Measurements from ENCODE around the gene GBX1.

Gene GBX1

DNA sequence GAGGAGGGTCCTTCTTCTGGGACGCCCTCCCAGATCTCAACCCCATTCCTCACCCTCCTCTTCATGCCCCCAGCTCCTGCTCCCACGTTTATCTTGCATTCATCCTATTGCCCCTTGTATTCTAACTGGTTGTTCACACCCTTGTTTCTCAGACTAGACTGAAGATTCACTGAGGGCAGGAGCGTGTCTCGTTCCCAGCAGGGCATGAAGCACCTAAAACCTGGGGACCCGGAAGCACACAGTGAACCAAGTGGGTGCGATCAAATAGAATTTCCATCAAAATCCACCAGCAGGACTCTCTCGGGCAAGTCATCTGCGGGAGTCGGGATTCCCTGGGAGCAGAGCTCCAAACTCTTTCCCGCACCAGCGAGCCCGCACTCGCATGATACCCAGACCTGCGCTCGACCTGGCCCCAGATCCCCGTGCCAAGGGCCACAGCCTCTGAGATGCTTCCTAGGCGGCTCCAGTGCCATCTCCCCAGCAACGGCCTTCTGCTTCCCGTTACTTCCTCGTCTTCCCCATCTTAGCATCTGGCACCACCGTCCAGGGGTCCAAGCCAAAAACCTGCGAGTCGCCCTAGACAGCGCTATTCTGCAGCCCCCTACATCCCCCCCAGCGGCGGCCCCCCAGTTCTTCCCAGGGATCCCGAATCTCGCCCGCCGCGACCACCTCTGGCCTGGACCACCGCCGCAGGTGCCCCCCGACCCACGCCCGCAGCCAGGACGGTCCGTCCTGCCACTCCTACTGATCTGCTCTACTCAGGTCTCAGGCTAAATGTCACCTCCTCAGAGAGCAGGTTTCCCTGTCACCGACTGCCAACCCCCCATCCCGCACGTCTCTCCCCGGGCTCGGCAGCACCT is 6.1 kb upstream of the GBX1 start:
- no peak for DNase-seq (ENCODE audit: low read depth in 2 of 2)

DNA sequence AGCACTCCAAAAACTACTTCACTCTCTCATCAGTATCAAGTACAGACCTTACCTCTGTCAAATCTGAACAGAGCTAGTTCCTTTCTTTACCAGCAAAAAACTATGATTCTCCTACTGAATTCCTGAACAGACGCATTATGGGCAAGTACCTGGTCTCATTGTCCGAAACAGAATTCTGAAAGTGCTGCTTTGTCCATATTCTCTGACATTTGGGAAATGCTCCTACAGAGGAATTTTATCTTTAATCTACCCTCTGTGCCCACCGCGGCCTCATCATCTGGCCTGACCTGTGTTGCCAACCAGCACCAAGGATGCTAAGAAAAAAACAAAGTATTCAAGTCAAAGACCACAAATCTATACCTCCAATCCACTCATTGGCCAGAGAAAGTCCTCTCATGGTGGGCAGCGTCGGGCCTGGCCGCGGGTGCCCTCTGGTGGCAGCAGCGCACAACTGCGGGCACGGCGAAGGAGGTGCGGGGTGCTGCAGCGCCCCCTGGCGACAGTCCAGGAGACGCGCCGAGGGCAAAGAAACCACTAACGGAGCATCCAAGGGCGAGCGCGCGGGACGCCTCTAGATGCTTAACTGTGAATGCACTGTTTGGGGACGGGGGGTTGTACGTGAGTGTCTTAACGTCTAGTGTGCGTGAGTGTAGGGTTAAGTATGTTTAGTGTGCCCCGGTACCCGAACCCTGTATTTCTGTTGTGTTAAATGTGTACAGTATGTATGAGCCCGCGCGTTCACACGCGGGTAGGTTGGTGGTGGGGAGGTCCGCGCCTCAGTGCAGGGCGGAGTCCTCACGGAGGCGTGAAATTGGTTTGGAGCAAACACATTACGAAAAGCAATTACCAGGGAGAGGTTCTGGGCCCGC is 5.0 kb upstream of the GBX1 start:
- peak; percentile 23 to 32 for DNase-seq (ENCODE audit: low read depth in 2 of 2)

DNA sequence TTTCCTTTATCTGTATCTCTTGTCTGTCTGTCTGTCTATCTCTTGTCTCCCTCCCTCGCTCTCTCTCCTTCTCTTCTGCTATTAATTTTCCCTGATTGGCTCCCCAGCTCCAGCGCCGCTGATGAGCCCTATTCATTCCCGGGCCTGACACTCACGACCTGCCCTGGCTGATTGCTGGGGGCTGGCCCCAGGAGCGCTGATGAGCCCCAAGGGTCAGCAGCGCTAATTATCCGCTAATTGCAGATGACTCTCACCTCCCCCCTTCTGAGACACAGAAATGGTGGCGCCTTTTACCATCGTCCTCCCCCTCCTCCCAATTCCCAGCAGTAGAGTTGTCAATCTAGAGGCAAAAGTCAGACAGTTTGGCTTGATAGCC is 1.3 kb upstream of the GBX1 start:
- no peak for DNase-seq (ENCODE audit: low read depth in 2 of 2)

DNA sequence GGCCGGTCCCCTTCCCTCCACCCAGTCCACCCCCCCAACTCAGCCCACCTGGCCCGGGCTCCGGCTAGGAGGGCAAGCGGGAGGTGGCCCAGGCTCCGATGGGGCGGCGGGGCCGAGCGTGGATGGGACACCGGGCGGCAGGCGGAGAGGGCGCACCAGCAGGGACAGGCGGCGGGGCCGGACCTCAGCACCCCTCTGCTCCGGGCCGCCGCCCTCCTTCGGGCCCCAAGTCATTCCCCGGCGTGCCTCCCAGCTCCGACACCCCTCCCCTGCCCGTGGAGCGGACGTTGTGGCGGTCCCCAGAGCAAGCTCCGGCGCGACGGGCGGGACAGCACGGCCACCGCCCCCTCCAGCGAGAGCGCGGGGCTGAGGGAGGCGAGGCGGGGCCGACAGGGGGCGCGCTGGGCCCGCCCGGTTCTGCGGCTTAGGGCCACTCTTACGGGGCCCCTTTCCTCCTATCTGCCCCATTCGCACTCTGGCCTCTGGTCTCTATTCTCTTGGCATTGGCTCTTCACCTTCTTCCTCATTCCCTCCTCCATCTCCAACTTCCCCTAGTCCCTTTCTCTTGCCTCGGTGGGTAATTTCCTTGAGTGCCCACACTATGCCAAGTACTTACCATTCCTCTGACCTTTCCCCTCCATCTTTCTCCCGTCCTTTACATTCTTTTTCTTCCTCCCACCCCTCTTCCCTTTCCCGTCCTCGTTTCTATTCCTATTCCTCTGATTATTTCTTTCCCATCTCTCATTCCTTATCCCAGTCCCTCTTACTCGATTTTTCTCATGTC is 701 bp upstream of the GBX1 start:
- DNase-seq (ENCODE audit: low read depth in 2 of 2) = no peak

DNA sequence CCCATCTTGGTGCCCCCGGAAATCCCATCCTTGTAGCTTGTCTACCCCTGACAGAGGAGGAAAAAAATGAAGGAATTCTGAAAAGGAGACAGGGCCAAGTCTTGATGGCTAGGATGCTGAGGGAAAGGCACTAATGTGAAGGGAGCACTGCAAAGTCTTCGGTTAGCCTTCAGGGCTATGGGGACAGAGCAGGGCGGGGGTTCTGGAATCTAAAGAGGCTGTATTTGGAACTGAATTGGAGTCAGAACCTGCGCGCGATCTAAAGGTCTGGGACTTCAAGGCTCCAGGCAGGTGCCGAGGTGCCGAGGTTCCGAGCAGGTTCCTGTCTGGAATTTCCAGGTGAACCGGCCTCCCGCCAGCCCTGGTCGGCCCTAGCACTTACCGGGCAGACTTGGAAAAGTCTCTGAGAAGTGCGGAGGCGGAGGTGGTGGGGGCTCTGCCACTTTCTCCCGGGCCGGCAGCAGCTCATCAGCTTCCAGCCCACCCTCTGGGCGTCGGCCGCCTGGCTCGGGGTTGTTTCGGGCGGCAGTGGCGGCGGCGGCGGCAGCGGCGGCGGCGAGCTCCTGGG is 781 bp downstream of the GBX1 start:
- no peak for DNase-seq (ENCODE audit: low read depth in 2 of 2)

DNA sequence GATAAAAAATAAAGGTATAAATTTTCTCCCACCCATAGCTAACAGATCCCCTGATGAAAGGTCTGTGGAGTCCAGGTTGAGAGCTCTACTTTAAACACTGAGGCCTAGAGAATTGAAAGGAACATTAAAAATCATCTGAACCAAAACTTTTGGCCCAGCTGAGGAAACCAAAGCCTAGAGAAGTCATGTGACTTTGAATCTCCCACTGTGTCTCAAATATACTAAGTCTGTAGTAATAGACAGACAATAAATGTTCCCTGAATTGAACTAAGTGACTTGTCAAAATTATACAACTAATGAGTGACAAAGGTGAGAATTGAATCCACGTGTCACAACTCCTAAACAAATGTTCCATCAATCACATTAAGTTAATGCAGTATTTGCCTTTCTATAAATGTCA is 5.7 kb downstream of the GBX1 start:
- no peak for DNase-seq (ENCODE audit: low read depth in 2 of 2)

DNA sequence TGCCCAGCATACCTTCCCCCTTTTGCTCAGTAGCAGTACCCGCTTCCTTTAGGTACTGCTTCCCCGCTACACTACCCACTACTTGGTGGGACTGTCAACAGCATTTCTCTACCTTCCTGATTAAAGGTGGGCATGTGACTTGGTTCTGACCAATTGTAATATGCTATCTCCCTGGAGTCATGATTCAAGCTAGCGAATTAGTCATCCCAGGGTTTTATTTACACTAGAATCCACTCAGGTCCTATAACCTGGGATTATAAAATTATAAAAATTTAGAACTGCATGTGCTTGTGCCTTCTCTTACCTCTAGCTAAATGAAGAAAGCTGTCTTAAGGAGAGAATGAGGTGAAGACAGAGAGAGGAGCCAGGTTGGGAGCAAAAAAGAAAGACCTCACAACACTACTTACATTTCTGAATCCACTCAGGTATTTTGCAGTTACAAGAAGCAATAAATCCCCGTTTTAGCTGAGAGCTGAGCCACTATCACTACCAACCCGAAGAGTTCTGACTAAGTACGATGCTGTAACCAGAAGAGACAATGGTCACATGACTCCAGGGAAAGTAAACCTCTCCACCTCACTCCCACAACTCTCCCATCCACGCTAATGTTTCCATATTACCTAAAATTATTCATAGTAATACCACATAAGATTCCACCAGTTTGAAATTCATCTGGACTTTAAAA is 9.7 kb downstream of the GBX1 start:
- DNase-seq (ENCODE audit: low read depth in 2 of 2) = no peak

DNA sequence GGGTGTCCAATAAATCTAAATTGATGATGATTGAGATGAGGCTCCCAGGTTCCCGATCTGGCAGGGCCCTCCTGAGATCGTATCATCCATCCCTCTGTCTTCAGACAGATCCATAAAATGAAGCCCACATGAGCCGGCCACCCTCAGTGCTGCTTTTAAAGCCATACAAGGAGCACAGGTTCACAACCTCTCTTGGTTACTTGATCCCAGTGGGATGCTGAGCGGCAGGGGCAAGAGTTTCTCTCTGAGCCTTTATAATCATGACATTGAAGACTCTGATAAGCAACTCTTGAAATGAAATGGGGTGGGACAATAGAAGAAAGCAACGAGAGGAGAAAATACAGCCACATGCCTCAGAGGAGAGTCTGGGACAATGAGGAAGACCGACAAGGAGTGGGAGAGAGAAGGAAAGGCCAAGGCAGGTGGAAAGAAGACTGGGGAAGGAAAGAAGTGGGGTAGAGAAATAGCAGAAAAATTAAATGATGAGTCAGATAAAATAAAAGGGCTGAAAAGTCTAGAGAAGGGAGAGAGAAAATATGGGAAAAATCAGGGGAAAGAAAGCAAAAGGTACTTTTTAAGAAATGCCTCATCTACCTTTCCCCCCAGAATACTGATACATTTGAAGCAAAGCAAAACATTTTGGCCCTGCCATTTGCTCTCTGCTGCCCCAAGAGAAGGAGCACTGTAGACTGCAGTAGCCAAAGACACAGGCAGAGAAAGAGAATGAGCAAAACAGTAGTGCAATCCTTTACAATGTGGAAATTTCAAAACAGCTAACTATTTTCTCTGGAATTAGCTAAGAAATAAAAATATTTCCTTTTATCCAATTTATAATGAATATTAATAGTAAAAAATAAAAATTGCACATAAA is 14.6 kb downstream of the GBX1 start:
- no peak for DNase-seq (ENCODE audit: low read depth in 2 of 2)

DNA sequence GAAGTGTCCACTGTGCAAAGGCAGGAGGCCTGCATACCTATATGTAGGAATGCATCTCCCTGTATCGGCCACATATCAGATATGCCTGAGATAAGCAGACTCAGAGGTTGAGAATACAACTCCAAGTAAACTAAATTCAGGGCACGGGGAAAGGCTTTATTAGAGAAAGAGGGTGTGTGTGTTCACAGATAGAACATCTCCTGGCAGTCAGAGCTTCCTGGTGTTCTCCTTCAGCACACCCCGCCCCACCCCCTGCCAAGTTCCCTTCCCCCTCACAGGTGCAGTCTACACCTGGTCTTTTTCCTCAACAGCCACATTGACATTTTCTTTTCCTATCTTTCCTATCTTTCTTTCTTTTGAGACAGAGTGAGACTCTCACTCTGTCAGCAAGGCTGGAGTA is 17.1 kb downstream of the GBX1 start:
- no peak for DNase-seq (ENCODE audit: low read depth in 2 of 2)

DNA sequence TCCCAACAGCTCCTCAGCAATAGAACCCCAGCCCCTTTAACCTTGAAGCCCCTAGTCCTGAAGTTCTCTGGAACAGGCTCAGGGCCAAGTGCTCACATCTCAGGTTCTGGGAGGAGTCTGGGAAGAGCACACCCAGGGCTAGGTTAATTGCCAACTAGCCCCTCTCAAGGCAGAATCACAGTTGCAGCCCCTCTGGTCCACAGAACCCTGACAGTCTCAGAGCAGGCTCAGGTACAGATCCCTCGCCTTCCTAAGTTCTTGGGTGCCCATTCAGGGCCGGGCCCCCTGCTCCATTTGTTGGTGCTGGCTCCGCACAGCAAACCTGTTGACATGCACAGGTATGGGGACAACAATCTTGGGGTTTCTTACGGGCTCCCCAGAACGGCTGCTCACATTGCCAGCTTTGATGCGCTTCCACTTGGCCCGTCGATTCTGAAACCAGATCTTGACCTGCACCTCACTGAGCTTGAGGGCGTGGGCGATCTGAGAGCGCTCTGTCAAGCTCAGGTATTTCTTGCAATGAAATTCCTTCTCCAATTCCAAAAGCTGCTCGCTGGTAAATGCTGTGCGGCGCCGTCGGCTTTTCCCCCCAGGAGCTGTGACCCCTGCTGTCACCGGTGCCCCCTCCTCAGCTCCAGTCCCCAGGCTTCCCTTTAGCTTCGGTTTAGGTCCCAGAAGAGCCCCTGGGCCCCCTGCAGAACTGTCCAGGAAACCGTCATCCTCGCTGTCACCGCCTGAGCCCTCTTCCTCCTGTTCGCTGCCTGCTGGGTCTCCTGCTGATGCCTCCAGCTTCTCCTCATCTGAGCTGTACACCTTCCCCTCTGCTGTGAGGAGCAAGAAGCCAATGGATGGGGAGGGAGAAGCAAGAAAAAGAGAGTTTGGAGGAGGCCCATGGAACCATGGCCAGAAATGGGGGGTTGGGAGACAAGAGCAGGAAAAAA is 18.9 kb downstream of the GBX1 start:
- DNase-seq (ENCODE audit: low read depth in 2 of 2) = no peak

DNA sequence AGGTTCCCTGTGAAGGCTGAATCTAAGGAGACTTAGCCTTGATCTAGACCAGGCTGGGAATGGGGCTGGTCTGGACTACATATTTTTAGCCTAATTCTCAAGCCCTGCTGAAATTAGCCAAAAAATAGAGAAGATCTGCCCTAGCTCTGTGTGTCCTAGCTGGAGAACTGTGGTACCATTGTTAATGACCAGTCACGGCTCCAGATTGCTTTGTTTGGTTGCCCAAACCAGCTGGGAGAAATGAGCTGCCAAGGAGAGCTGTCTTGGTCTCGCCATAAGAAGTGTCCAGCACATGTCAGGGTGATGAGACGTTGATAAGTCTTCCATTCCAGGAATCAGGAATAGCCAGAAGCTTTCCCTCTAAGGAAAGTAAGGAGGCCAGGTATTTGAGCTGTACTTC is 20.7 kb downstream of the GBX1 start:
- no peak for DNase-seq (ENCODE audit: low read depth in 2 of 2)

DNA sequence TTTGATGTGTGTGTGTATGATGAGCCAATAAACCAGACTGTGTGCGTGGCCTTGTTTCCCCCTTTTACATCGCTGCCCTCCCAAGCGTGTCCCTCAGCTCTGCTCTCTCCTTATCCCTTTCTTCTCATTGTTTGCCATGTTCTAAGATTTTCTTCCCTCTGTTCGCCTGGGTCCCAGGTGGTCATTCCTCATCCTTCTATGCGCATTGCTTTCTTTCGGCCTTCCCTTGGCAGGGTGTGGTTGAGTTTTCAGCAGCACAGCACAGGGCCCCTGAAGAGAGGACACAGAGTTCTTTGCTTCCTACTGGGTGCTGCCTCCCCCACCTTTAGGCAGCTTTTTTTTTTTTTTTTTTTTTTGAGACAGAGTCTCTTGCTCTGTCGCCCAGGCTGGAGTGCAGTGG is 23.1 kb downstream of the GBX1 start:
- DNase-seq (ENCODE audit: low read depth in 2 of 2) = no peak

DNA sequence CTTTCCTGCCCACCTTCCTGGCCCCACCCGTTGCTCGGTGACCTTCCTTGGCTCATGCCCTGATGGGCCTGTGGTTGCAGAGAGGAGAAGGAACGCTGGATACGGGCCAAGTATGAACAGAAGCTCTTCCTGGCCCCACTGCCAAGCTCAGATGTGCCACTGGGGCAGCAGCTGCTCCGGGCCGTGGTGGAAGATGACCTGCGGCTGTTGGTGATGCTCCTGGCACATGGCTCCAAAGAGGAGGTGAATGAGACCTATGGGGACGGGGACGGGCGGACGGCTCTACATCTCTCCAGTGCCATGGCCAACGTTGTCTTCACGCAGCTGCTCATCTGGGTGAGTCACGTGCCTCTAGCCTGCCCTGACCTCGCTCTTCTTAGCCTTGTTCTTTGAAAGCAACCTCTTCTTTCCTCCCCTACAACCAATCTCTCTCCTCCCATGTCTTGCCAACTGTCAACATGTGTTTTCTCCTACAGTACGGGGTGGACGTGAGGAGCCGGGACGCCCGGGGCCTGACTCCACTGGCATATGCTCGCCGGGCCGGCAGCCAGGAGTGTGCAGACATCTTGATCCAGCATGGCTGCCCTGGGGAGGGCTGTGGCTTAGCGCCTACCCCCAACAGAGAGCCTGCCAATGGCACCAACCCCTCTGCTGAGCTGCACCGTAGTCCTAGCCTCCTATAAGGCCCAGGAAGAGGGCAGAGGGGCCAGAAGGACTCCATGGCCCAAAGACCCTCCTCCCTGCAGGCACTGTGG is 24.1 kb downstream of the GBX1 start:
- DNase-seq (ENCODE audit: low read depth in 2 of 2) = no peak

DNA sequence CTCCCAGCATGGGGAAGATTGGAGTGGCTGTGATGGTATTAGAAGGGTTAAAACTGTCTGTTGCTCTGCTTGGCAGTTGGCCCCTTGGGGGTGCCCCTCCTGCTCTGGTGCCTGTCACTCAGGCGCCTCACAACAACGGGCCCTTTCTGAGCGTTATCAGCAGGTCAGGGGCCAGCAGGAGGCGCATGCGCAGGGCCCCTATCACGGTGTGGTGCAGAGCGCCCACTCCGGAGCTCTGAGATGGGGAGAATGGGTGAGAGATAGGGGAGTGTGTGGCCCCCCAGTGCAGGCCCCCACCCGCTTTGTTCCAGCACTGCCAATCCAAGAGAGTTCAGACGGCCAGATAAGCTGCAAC is 24.8 kb downstream of the GBX1 start:
- DNase-seq (ENCODE audit: low read depth in 2 of 2) = no peak

DNA sequence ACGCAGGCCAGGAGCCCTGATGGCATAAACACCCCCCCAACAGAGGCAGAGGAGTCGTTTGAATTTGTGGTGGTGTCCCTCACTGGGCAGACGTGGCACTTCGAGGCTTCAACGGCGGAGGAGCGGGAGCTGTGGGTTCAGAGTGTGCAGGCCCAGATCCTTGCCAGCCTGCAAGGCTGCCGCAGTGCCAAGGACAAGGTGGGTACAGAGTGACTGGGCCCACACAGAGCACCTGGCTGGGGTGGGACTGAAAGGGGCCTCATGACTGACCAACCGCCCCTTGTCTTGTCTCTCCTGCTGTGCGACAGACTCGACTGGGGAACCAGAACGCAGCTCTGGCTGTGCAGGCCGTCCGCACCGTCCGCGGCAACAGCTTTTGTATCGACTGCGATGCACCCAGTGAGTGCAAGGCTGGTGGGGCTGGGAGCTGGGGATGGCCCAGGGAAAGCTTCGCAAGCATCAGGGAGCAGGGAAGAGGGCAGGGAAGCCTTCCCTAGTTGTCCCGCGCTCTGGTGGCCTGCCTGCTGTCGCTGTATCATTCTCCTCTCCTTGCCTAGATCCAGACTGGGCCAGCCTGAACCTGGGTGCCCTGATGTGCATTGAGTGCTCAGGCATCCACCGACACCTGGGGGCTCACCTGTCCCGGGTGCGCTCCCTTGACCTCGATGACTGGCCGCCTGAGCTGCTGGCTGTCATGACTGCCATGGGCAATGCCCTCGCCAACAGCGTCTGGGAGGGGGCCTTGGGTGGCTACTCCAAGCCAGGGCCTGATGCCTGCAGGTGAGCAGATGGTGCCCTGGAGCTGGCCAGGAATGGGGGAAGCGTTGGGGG is 25.4 kb downstream of the GBX1 start:
- DNase-seq (ENCODE audit: low read depth in 2 of 2) = no peak

DNA sequence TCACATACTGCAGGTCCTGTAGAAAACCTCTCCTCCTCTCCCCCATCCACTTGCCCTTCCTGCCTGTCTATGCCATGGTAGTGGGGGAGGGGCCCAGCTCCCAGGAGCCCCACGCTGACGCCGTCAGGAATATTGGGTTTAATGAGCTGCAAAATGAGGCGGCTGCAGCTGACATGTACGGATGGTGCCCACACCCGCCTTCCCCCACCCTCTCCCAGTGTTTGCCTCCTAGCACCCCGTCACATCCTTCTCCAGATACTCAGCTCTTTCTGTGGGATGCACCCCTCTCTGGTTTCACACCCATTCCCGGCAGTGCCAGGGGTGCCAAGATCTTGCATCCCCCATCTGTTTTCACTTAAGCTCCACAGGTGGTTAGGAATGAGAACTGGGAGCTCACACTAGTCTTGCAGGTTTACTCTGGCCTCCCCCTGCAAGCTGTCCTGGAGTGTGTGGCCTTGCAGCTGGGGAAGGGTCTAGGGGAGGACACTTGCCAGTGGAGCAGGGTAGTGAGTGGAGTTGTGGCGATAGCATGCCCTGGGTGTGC is 26.1 kb downstream of the GBX1 start:
- DNase-seq (ENCODE audit: low read depth in 2 of 2) = no peak

DNA sequence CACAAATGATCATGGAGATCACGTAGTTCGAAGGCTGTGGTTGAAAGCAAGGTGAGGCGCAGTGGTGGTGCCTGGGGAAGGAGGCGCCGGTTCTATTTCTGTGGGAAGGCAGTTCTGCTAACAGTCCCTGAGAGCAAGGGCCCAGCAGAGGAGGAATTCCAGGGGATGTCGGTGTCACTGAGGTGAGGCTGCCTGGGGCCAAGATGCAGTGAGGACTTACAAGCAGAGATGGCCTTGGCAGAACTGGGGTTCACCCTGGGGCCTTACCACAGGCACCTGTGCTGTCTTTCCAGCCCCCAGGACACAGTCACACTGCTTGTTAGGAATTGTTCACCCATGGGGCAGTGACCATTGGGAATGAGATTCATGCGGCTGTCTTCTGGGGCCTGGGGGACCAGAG is 26.7 kb downstream of the GBX1 start:
- no peak for DNase-seq (ENCODE audit: low read depth in 2 of 2)

Measured in fibroblast of skin of left quadriceps (primary cell).